HUDEP-2 (cell line): ENCODE measurements around the gene CRYGC.

ENCODE experiments used
- DNase-seq, 76 experiments: peaks; one replicate each; lab custom pipeline; 2025; ENCODE audit not compliant: unreplicated experiment in 76 of 76; lab: John Stamatoyannopoulos, UW

CRYGC gene

DNA sequence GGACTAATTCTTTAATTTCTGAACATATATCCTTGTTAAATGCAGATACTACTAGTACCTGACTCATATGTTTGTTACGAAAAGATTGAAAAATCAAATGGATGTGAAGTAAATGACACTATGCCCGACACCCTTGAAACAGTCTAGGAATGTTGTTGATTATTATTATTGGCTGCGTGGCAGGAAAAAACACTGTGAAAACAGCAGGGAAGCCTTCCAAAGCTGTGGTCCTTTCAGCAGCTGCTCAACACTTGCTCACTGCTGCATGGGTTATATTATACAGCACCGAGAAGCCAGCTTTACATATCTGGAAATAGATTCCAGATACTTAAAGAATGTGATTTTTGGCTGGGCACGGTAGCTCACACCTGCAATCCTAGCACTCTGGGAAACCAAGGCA lies 31.8 kb downstream of the CRYGC start:
- DNase-seq: no peak

DNA sequence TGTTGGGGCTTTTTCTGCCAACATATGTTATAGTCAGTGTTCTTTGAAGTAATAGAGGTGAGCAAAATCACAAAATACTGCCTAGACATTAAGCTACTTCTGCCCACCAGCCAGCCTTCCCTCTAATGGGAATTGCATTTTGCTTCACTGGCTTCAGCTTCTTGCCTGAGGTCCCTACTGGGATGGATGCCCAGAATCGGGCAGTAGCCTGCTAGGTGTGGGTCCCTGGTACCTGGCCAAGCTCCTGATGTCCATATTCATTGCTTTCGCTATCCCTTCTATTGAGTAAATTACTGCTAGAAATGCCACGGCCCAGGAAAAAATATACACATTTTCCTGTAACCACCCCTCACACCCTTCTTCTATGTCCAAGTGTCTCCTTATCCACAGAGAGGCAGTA lies 32.3 kb downstream of the CRYGC start:
- no peak for DNase-seq

DNA sequence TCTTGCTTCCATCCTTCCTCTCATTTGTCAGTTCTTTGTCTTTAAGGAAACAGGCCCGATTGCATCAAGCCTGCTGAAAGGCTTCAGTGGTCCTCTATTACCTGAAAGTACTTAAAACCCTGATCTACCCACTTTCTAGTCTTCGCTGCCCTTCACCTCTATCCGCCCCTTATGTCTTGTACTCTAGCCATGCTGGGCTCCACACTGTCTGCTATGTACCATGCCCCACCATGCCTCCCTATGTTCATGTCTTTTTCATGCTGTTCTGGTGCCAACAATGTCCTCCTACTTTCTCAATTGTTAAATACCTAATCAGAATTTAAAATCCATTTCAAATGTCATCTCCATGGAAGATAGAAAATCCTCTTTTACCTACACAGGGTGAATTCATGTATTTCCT lies 33.5 kb downstream of the CRYGC start:
- DNase-seq: no peak

DNA sequence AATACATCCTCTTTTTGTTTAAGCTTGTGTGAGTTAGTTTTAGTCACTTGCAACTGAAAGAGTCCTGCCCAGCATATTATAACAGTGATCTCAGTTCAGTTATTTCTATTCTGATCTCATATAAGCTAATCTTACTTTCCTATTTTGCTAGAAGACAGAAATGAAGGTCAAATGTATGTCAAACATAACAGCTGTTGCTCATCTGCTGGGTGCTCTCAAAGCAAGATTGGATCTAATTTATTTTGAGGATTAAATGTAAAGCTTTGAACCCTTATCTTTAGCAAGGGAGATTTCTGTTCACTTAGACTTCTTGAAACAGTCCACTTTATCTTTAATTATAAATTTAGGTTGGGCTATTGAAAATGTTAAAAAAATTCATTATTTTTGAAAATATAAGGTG lies 36.5 kb downstream of the CRYGC start:
- no peak for DNase-seq

DNA sequence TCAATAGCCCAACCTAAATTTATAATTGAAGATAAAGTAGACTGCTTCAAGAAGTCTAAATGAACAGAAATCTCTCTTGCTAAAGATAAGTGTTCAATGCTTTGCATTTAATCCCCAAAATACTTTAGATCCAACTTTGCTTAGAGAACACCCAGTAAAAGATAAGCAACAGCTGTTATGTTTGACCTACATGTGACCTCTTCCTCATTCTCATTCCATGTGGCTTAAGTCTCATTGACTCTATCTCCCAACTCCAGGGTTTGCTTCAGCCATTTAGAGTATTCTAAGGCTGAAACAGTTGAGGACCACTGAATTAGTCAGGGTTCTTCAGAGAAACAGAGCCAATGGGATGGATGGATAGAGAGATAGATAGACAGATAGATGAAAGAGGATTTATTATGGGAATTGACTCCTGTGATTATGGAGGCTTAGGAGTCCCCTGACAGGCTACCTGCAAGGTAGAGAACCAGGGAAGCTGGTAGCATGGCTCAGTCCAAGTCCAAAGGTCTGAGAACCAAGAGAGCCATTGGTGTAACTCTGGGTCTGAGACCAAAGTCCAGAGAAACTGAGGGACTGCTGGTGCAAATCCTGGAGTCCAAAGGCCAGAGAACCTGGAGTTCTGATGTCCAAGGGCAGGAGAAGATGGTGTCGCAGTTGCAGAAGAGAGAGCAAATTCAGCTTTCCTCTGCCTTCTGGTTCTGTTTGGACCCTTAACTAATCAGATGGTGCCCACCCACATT lies 37.4 kb downstream of the CRYGC start:
- no peak for DNase-seq

DNA sequence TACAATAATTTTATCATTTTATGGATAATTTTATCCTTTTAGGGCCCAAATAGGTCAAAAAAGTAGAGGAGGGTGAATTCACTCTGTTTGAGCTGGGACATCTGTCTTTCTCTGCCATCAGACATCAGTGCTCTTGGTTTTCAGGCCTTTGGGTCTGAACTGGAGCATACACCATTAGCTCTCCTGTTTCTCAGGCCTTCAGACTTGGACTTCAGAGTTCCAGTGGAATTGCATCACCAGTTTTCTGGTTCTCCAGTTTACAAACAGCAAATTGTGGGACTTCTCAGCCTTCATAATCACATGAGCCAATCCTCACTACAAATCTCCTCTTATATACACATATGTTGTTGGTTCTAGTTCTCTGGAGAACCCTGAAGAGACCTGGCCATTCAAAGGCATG lies 39.2 kb downstream of the CRYGC start:
- DNase-seq: no peak

DNA sequence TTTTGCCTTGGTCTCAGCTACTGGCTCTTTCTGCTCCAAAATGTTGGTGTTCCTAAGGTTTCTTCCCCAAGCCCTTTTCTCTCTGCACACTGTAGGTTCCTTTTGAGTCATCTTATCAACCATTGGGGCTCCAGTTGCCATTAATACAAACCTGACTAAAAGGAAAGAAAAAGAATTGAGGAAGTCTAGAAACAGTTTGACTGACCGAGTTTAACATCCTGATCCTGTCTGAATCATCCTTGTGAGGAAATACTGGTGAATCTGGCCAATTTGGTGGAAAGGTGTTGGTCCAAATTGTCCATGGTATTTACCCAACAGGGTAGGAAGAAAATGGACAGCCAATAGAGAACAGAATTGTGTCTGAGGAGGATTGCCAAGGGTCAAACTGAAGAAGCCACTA lies 43.6 kb downstream of the CRYGC start:
- DNase-seq: no peak

DNA sequence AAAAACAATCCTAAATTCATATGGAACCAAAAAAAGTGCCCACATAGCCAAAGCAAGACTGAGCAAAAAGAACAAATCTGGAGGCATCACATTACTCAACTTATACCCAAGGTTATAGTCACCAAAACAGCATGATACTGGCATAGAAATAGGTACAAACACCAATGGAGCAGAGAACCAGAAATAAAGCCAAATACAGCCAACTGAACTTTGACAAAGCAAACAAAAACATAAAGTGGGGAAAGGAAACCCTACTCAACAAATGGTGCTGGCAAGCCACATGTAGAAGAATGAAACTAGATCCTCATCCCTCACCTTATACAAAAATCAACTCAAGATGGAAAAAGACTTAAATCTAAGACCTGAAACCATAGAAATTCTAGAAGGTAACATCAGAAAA lies 45.8 kb downstream of the CRYGC start:
- no peak for DNase-seq
